GM21825 (cell line): ENCODE measurements around the gene ATP2B2.

Experiments used
- ATAC-seq: cut with Tn5 transposase; IDR thresholded peaks from one replicate; pipeline ENCODE4 v1.9.1; 2021; ENCODE audit warnings: mild to moderate bottlenecking, moderate library complexity; ENCODE audit not compliant: unreplicated experiment

Gene ATP2B2

DNA sequence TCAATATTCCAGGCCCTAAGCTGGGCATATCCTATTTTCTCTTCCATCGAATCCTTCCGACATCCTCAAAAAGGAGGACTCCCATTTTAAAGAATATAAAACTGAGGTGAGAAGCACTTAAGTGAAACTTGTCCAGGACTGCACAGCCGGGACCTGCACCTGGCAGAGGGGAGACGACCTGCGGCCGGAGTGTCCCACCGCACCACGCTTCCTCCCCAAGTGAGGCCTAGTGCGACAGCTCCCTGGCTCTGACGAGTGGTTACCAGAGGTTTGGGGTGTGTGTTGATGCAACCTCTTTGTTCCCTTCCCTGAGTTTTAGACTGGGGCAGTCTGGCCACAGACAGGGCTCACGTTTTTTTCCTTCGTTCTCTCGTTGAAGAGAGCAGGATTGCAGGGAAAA is 24.9 kb upstream of the ATP2B2 start:
- no peak for ATAC-seq

GRCh38 chr3:10529809-10530208 is 24.4 kb upstream of the ATP2B2 start:
- no peak for ATAC-seq

DNA sequence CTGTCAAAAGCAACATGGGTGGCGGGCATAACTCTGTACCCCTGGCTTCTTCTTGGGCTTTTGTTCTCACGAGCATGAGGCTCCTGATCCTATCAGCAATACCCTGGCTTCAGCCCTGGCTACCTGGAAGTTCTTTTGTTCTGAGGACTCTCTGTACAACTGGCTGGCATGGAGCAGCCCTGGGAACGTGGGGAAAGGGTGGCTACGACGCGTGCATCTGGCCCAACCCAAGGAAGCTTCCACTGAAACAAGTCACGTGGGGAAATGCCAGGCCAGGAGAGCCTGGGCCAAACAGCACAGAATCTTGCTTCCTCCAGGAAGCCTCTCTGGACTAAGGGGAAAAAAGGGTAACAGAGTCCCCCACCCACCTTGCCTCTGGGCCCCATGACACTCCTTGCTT is 22.7 kb upstream of the ATP2B2 start:
- ATAC-seq = no peak

DNA sequence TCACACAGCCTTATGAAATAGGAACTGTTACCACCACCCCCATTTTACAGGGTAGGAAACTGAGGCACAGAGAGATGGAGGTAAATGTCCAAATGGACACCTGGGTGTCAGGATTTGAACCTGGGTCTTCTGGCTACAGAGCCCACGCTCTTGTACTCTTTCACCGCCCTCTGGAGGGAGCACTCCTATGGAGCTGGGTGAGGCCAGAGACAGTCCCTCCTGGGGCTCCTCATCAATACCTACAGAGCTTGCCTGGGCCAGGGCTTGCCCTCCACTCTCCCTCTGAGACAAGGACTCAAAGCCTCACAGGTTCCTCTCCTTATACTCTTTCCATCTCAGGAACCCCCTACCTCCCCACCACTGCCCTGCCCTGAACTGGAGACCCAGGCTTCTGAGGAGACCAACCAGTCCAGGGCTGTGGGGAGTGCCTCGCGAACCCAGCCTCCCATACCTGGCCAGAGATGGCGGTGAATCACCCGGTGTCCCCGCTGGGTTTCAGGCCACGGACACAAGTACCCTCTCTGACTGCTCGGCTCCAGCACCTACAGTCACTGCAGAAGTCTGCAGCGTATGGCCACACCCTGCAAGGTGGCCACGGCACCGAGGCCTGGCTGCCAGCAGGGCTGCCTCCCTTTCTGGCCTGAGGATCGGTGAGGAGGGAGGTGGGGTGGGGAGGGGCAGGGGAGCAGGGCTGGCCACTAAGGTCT is 22.1 kb upstream of the ATP2B2 start:
- ATAC-seq = no peak

- no peak for ATAC-seq
These were observed 21.0 kb upstream of the ATP2B2 start for GRCh38 chr3:10526366-10526765.

DNA sequence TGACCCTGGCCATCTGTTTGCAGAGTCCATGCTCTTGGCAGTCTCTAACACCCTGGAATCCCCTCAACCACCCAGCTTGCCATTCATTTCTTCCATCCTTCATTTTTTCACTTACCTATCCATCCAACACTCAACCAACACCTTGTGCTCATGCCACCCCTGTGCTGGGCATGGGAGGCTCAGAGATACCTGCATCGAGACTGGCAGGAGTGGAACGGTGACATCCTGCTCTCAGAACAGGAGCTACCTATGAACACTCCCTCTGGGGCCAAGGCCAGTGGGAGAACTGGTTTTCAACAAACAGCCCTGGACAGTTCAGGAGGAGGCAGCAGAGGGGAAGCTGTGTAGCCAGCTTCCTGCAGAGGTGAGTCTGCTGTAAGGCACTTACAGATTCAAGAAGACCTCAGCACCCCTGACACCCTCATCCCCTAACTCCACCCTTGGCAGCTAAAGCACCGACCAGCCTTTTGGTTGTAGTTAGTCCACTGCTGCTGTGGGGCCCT is 19.5 kb upstream of the ATP2B2 start:
- ATAC-seq = no peak

DNA sequence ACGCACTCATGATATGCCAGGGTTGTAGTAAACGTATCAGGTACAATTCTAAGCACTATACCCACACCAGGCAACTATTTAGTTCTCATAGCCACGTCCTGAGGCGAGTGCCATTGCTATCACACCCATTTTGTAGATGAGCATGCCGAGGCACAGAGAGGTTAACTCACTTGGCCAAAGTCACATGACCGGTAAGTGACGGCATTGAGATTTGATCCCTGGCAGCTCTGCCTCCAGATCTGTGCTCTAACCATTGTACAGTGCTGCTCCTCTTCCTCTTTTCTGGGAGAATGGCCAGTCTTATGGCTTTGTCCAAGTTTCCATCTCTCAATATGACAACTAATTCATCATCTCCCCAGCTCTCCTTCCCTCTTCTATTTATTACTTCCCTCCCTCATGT is 18.9 kb upstream of the ATP2B2 start:
- no peak for ATAC-seq

GRCh38 chr3:10523561-10523960 is 18.2 kb upstream of the ATP2B2 start:
- ATAC-seq = no peak

- ATAC-seq = no peak
These were observed 17.4 kb upstream of the ATP2B2 start for GRCh38 chr3:10522646-10523303.

GRCh38 chr3:10521772-10522441 is 16.5 kb upstream of the ATP2B2 start:
- no peak for ATAC-seq

- ATAC-seq = no peak
These were observed 14.7 kb upstream of the ATP2B2 start for GRCh38 chr3:10520072-10520471.

DNA sequence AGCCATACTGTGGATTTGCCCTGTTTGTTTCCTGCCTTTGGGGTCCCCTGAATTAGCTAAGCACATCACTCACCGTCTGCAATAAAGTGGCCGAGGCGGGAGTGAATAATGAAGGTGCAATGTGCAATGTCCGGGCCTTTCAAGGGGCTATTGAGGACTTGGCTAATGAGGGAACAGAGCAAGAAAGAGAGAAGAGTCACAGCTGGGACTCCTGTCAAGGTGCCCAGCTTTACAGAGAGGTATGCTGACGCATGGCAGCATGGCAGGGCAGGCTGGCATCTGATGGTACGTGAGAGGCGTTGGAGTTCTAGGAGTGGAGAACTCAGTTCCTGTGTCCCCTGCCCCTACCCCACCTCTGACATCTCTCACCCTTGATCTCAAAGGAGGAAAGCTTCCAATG is 13.8 kb upstream of the ATP2B2 start:
- ATAC-seq = no peak

DNA sequence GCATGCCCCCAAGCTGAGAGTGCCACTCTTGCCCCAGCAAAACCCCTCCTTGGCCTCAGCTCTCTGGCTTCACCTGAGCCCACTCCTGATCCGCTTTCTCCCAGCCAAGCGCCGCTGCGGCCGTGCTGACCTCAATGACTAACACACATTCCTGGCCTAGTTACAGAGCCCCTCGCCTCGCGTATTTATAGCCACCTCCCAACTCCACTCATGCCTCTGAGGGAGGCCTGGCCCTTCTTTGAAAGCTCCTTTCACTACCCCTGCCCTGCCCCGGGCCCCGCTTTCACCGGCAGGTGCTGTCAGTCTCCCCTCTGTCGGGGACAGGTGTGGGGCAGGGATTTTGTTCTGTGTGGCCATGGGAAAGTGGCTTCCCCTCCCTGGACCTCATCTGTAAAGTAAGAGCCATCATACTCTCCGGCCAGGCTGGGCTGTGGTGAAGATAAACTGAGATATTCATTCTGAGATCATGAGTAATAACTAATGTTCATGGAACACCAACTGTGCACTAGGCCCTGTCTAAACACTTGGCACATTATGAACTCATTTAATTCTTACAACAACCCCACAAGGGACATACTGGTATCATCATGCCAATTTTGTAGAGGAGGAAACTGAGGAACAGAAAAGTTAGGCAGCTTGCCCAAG is 13.2 kb upstream of the ATP2B2 start:
- ATAC-seq = no peak

DNA sequence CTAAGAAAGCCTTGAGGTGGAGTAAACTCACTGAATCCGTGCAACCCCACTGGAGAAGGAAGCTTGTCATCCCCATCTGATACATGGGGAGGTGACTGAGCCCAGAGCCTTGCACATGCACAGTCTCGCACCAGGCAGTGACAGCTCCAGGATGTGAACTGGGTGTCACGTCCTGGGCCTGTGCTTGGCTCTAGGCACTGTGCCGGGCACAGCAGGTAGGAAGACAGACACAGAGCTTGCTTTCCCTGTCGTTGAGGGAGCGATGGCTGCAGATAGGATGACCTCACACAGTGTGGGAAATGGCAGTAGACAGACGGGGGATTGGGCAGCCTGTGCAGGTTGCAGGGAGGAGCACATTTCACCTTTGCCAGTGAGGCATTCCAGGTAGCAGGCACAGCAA is 12.2 kb upstream of the ATP2B2 start:
- no peak for ATAC-seq

DNA sequence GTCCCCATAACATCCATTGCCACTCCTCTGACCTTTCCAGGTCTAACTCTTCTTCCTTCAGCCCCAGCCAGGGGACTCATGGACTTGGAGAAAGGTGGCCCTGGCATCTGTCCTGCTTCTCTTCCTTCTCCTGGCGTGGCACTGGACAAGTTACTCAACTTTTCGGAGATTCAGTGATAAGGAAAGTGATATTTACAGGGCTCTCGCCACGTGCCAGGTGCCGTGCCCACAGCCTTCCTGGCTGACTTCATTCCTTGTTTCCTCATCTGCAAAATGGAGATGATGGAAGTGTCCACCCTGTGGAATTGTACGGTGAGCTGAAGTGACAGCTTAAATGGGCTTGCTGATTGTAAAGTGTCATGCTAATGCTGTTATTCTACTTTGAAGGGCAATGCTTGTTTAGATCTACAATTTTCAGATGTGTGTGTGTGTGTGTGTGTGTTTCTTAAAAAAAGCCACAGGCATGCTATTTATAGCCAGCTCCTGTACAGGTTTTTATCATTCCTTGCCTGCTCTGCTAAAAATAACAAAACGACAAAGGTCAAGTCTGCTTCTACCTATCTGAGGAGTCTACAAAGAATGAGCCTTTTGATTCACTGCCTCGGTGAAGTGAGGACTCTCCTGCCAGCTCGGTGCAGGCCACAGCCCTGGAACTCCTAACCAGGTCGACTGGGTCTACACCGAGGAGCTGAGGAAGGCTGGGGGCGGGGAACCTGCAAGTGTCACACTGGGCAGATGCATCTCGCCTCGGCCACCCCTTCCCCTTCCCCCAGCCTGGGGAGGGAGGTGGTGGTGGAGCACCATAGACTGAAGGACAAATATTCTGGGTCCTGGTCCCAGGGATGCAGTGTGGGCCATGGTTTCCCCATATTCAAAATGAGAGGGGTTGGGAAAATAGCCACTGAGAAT is 11.4 kb upstream of the ATP2B2 start:
- ATAC-seq = no peak

- no peak for ATAC-seq
These were observed 10.6 kb upstream of the ATP2B2 start for GRCh38 chr3:10515884-10516495.

GRCh38 chr3:10515396-10515795 is 10.0 kb upstream of the ATP2B2 start:
- no peak for ATAC-seq

GRCh38 chr3:10514407-10515069 is 9.2 kb upstream of the ATP2B2 start:
- ATAC-seq = no peak

- ATAC-seq = no peak
These were observed 7.9 kb upstream of the ATP2B2 start for GRCh38 chr3:10513306-10513705.

DNA sequence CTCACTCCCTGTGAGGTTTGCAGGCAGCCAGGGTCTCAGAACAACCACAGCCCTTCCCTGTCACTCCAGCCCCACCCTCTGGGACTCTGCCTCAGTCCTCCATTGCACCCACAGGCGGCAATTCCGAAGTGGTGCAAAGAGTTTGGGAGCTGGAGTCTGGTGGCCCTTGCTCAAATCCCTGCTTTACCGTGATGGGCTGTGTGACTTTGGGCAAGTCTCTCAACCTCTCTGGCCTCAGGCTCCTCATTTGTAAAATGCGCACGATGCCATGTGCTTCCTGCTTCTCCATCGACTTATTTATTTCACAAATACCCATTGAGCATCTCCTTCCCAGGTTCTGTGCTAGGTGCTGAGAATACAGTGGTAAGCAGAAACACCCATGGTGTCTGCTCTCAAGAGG is 7.3 kb upstream of the ATP2B2 start:
- ATAC-seq = no peak
